ENCODE measurements around the gene COPA.
"Not testable (repeated sequence)": the region's sequence is repeated elsewhere in the genome, so short reads cannot be mapped to it uniquely, and the experiment has no call there.

The COPA gene

DNA sequence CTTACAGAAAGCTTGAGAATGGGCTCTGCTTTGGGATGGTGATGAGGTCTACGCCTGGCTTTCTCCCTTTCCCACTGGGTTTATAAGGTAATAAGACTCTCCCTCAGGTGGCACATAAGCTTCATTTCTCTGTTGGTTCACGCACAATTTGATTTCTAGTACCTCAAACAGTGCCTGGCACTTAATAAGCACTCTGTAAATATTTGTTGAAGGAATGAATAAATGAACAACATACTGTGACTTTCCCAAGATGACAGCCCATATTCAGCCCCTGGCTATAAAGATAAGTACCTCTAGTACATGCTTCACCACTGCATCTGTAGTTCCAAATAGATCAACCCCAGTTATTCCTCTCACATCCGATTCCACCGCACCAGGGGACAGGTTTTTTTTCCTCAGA lies 17.8 kb downstream of the COPA start:
- no peak for DNase-seq (ENCODE audit: low spot score)

DNA sequence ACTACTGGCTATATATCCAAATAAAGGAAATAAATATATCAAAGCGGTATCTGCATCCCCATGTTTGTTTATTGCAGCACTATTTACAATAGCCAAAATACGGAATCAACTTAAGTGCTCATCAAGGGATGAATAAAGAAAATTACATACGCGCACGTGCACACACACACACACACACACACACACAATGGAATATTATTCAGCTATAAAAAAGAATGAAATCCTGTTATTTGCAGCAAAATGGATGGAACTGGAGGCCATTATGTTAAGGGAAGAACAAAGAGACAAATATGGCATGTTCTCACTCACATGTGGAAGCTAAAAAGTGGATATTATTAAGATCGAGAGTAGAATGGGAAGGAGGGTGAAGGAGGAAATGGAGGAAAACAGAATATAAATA lies 20.2 kb downstream of the COPA start:
- no peak for DNase-seq (ENCODE audit: low spot score)

- no peak for DNase-seq (ENCODE audit: low spot score)
Measured at GRCh38 chr1:160315359-160315758, 27.7 kb downstream of the COPA start.

DNA sequence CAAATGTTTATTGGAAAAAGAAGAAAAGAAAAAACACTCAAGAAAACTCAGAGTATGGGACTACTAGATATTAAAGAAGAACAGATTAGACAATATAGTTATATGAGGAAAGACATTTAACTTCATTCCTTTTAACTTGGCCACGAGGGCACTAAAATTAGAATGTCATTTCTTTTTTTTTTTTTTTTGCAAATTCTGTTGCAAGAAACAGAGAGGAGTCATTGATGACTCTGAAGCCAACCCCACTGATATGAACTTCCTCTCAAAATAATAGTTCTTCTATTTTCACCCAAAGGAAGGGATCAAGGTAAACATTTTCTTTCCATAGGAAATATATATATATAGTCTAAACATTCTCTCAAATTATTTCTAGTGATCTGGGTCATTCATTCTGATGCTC lies 33.5 kb downstream of the COPA start:
- no peak for DNase-seq (ENCODE audit: low spot score)

DNA sequence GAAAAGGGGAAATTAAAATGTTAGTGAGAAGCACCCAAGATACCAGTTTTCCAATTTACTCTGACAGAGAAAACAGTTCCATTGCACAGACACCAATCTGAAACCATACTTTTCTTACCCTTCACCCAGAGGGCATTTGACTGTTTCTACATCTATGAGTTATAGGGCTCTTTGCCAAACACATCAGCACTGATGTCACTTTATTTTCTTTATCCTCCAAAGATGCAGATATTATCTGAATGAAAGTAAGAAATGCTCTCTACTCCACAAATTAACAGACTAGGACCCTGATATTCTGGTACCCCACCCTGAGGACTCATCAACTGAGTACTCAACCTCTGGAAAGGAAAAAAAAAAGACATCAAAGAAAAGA lies 33.9 kb downstream of the COPA start:
- DNase-seq (ENCODE audit: low spot score), result peak; percentile 17

DNA sequence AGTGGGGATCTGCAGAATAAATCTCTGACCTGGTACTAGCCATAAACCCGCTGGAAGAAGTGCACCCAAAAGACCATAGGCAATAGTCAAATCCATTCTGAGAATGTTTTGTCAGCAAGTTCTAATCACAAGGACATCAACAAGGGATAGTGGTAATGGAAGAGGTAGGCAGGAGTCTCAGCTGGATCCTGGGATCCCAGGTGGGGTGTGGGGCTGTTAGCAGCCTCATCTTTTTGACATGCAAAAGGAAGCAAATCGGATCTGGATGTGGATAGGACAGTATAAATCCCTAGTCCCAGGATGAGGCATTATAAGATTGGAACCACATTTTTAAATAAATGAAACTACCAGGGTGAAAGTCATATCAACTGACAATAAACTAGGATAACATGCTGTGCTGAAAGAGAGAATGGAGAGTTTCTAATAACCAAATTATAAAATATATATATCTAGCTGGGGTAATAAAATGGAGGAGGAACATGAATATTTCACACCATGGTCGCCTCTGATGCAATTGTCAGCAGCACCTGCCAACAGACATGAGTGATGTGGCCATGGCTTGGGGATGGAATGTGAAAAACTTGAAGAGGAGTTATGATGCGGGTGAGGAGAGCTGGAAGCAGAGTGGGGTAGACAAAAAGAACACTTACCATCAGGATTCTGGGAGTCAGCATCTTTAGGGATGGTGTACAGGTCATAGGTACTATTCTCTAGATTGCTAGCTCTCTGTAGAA lies 34.4 kb downstream of the COPA start:
- DNase-seq (ENCODE audit: low spot score), result no peak

- no peak for DNase-seq (ENCODE audit: low spot score)
Measured at GRCh38 chr1:160307118-160307791, 35.8 kb downstream of the COPA start.

- no peak for DNase-seq (ENCODE audit: low spot score)
Measured at GRCh38 chr1:160300173-160300572, 42.9 kb downstream of the COPA start.

DNA sequence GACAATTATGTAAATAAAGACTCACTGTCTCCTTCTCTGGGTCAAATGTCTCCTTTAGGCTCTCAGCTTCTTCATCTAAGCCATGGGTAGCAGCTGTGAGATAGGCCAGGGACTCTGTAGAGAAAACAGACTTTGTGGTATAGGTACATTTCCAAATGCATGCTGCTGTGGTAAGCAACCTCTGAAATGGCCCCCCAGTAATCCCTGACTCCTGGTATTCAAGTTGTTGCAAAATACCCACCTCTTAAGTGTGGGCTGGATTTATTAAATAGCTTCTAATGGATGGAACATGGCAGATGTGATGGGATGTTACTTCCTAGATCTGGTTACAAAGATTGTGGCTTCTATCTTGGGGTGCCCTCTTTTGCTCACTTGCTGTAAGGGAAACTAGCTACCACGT lies 47.0 kb downstream of the COPA start:
- DNase-seq (ENCODE audit: low spot score), result no peak

GRCh38 chr1:160293020-160293968 lies 49.8 kb downstream of the COPA start:
- no peak for DNase-seq (ENCODE audit: low spot score)

DNA sequence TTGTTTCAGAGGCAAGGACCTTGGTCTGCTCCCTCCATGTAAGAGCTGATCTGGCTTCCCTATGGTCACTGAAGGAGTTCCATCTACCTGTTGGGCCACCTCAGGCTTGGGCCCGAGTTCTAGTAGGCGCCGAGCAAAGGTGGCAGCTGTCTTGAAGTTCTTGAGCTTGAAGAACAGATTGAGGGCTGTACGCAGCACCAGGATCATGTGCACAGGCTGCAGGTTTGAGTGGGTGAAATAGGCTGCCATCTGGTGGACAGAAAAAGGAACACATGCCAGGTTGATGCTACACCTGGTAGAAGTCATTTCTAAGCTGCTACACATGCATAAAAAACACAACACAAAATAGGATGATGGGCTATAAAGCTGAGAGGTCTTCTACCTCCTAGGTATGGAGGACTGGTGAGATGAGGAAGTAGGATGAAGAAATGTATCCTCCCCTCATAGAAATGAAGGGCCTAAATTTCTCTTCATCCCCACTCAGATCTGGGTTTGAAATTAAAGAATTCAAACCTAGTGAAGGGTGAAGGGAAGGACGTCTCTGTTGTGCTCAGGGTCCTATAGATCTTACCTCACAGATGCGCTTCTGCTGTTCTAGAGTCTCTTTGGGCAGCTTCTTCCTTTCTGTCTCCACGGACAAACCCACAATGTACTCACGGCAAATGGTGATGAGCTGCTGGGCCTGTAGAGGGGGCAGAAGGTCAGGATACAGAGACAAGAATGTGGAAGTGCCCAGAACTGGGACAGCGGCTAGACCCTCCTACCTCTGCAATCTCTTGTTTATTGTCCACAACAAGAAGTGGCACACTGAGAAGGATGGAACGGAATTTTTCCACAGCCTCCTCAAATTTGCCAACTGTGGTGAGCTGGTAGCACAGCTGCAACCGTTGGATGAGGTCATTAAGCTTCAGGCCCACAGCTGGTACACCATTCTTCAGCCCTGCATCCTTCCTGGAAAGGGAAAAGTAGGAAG lies 51.5 kb downstream of the COPA start:
- DNase-seq (ENCODE audit: low spot score), result peak; percentile 50

DNA sequence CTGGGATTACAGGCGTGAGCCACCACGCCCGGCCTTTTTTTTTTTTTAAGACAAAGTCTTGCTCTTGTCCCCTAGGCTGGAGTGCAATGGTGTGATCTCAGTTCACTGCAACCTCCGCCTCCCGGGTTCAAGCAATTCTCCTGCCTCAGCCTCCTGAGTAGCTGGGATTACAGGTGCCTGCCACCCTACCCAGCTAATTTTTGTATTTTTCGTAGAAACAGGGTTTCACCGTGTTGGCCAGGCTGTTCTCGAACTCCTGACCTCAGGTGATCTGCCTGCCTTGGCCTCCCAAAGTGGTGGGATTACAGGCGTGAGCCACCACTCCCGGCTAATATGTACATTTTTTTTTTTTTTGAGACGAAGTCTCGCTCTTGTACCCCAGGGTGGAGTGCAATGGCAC lies 55.3 kb downstream of the COPA start:
- not testable (repeated sequence) for DNase-seq (ENCODE audit: low spot score)

DNA sequence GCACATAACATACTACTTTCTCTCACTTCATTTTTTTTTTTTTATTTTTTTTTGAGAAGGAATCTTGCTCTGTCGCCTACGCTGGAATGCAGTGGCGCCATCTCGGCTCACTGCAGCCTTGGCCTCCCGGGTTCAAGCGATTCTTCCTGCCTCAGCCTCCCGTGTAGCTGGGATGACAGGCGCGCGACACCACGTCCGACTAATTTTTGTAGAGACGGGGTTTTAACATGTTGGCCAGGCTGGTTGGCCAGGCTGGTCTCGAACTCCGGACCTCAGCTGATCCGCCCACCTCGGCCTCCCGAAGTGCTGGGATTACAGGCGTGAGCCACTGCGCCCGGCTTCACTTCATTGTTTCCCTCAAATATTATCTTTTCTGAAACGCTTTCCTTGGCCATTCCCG lies 57.5 kb downstream of the COPA start:
- no peak for DNase-seq (ENCODE audit: low spot score)

DNA sequence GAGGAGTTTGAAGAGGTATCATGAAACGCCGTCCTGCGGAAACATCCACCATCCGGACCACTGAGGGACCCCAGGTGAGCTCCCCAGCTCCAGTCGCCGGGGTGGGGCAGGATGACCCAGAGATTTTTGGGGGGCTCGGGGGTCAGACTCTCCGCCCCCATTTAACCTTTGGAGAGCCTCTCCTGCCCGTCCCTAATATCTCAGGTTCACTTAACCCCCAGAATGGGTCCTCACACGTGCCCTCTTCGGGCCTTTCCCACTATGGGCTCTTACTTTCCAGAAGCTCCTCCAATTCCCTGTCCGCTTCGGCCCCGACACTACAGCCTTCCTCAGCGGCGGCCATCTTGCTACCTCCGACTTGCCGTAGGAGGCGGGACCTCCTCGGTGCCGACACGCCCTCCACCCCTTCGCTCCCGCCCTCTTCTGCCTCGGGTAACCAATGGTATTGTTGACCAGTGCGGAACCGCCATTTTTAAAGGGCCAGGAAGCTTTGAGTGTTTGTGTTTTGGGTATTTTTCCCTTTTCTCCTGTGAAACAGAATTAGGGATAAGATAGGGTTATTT lies 58.2 kb downstream of the COPA start, which contains the start of gene PEX19:
PEX19 (minus strand) TSS at position 352 of the 563 bp plus-strand sequence; CDS start at position 343, 9 bp downstream.
- DNase-seq (ENCODE audit: low spot score), result peak; percentile 95

- DNase-seq (ENCODE audit: low spot score), result peak; percentile 64
Measured at GRCh38 chr1:160284220-160284781, 58.7 kb downstream of the COPA start.

GRCh38 chr1:160282807-160283206 lies 60.2 kb downstream of the COPA start:
- DNase-seq (ENCODE audit: low spot score), result no peak

DNA sequence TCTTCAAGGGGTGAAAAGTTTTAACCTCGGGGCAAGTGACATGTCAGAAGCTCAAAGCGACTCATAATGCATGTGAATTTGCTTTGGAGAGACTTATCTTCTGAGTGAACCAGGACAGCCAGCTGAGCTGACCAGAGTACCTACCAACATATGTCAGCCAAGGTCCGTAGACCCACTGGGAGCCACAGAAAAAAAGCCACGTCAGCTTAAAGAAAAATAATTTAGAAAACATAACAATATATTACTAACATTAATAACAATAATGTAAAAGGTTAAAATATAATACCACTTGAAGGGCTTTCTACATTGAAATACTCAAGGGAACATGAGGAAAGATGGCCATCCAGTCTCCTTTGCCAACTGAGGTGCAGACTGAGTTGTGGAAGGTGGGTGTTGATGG lies 65.1 kb downstream of the COPA start:
- no peak for DNase-seq (ENCODE audit: low spot score)

- no peak for DNase-seq (ENCODE audit: low spot score)
Measured at GRCh38 chr1:160277330-160277729, 65.7 kb downstream of the COPA start.

GRCh38 chr1:160271025-160271424 lies 72.0 kb downstream of the COPA start:
- no peak for DNase-seq (ENCODE audit: low spot score)

DNA sequence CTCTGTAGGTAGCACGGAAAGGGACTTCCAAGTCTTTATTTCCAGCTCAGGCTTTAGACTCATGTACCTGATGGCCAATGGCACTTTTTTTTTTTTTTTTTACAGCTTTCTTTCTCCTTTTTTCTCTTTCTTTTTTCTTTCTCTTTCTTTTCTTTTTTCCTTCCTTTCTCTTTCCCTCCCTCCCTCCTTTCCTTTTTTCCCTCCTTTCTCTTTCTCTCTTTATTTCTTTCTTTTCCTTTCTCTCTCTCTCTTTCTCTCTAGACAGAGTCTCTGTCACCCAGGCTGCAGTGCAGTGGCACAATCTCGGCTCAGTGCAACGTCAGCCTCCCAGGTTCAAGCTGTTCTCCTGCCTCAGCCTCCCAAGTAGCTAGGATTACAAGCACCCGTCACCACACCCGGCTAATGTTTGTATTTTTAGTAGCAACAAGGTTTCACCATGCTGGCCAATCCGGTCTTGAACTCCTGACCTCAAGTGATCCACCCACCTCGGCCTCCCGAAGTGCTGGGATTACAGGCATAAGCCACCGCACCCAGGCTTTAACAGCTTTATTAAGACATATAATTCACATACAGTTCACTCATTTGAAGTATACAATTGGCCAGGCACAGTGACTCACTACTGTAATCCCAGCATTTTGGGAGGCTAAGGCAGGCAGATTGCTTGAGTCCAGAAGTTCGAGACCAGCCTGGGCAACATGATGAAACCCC lies 75.6 kb downstream of the COPA start:
- no peak for DNase-seq (ENCODE audit: low spot score)

Measured in AG08396 (cell line).